CD4-positive, alpha-beta T cell treated with Interleukin-17A for 1 hour (primary cell): Measurements from ENCODE around the gene ADSS2.
A peak's percentile ranks its signal among the peaks of the same experiment; 100 is the strongest.
"Not testable (repeated sequence)": the region's sequence is repeated elsewhere in the genome, so short reads cannot be mapped to it uniquely, and the experiment has no call there.

Source experiments
- DNase-seq: peaks from one replicate; pipeline ENCODE4 v3.0.0-alpha.2; 2020

ADSS2 gene

GRCh38 chr1:244451539-244451950, at the start of gene ADSS2:
TSS of gene ADSS2 (minus strand) at chr1:244451909. CDS start at chr1:244451817, 92 bp downstream.
- DNase-seq: no peak

DNA sequence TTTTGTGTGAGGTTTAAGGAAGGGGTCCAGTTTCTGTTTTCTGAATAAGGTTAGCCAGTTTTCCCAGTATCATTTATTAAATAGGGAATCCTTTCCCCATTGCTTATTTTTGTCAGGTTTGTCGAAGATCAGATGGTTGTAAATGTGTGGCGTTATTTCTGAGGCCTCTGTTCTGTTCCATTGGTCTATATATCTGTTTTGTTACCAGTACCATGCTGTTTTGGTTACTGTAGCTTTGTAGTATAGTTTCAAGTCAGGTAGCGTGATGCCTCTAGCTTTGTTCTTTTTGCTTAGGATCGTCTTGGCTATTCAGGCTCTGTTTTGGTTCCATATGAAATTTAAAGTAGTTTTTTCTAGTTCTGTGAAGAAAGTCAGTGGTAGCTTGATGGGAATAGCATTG, 48.8 kb upstream of the ADSS2 start:
- not testable (repeated sequence) for DNase-seq

DNA sequence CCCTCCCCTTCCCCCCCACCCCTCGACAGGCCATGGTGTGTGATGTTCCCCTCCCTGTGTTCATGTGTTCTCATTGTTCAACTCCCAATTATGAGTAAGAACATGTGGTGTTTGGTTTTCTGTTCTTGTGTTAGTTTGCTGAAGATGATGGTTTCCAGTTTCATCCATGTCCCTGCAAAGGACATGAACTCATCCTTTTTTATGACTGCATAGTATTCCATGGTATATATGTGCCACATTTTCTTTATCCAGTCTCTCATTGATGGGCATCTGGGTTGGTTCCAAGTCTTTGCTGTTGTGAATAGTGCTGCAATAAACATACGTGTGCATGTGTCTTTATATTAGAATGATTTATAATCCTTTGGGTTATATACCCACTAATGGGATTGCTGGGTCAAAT, 47.8 kb upstream of the ADSS2 start:
- DNase-seq: not testable (repeated sequence)

- no peak for DNase-seq
Observed at GRCh38 chr1:244497805-244498204, 46.1 kb upstream of the ADSS2 start.

DNA sequence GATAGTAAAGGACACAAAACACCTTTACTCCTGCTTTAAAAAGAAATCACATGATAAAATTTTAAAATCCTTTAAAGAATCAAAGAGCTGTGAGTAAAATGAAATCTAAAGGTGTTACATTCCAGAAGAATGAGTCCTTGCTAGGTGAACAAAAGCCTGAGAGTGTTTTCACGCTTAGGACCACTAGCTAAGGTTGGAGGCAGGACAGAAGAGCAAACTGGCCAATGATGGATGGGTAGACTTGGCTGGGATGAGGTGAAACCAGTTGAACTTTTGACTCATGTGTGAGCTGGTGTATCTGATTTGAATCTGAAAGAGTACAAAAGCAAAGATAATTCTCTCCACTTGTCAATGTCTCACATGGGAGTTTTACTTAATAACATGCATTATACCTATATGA, 44.5 kb upstream of the ADSS2 start:
- no peak for DNase-seq

- DNase-seq: no peak
Observed at GRCh38 chr1:244494653-244495052, 42.9 kb upstream of the ADSS2 start.

DNA sequence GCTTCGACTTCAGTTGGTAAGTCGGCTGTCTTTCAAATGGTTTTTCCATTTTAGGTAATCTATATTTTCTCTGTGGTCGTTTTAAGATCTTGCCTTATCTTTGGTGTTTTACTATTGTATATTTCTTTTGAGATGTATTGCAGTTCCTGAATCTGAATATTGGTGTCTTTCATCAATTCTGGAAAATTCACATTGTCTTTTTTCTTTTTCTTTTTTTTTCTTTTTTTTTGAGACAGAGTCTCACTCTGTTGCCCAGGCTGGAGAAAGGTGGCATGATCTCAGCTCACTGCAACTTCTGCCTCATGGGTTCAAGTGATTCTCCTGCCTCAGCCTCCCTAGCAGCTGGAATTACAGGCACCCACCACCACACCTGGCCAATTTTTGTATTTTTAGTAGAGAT, 33.3 kb upstream of the ADSS2 start:
- not testable (repeated sequence) for DNase-seq

DNA sequence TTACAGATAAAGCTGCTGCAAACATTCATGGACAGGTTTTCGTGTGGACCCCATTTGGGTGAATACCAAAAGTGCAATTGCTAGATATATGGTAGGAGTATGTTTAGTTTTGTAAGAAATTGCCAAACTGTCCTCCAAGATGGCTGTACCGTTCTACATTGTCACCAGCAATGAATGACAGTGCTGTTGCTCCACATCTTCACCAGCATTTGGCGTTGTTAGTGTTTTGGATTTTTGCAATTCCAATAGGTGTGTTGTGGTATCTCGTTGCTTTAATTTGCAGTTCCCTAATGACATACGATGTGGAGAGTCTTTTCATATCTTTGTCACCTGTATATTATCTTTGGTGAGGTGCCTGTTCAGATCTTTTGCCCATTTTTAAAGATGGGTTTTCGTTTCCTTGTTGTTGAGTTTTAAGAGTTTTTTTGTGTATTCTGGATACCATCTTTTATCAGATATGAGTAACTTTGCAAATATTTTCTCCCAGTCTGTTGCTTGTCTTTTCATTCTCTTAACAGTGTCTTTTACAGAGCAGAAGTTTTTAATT, 21.4 kb upstream of the ADSS2 start:
- DNase-seq: no peak

DNA sequence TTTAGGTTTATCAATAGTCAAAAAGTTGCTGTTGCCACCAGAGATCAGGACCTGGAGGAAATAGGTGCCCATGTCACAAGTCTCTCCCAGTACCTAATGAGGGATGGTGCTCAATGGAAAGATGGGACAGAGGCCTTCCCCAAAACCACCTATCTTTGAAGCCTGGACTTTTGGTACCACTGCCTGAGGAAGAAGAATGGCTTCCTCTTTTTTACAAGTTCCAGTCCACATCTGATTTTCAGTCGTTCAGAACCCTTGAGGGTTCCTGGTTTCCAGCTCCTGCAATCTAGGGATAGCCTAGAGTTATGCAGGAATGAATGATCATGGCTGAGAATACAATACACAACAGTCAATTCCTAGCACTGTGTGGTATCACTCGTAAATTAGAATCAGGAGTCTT, 15.0 kb upstream of the ADSS2 start:
- DNase-seq: no peak

GRCh38 chr1:244461245-244462071, 9.7 kb upstream of the ADSS2 start, which contains the start of gene CATSPERE:
TSS of gene CATSPERE (plus strand) at chr1:244461273. CDS start at chr1:244461430, 157 bp downstream.
- peak; percentile 77 for DNase-seq

- DNase-seq: peak; percentile 23
Observed at GRCh38 chr1:244460197-244460596, 8.5 kb upstream of the ADSS2 start.

GRCh38 chr1:244458781-244459180, 7.1 kb upstream of the ADSS2 start:
- no peak for DNase-seq

GRCh38 chr1:244456586-244456985, 4.9 kb upstream of the ADSS2 start:
- DNase-seq: no peak

- DNase-seq: no peak
Observed at GRCh38 chr1:244454412-244454811, 2.7 kb upstream of the ADSS2 start.

GRCh38 chr1:244451951-244452795, 464 bp upstream of the ADSS2 start:
- peak; percentile 99 for DNase-seq

DNA sequence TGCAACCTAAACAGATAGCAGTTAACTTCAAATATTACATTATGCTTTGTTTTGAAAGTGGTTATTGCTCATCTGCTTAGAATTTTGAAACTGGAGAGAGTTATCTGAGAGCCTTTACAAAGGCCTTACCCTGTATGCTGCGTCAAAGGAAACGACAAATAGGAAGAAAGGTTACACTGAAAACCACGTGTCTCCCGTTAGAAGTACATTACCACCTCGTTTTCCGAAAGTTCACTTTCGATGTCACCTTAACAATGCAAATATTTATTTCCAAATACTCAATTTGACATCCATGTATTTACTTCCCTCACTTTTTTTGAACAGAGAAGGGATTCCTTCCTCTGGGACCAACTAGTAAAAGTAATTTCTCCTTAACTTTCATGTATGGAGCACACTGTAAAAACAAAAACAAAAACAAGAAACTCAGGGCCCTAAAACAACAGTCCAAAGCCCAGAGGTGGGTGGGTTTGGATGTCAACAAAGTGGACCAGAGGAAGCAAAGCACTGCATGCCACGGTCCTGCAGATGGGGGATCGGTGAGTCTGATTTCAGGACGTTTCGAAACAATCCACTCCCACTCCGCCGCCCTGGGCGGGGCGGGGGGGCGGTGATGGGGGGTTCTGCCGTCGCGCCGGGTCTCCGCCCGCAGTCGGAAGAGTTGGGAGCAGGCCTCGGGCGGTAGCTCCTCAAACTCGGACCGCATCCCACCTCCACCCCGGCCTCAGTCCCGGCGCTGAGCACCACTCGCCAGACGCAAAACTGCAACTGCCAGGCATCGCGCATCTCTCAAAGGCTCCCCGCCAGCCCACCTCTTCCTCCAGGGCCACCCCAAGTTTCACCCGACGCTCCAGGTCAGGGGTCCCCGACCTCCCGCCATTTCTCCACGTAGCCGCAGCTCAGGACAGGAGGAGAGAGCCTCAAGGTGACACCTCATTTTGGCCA, 841 bp downstream of the ADSS2 start:
- peak; percentile 71 for DNase-seq

DNA sequence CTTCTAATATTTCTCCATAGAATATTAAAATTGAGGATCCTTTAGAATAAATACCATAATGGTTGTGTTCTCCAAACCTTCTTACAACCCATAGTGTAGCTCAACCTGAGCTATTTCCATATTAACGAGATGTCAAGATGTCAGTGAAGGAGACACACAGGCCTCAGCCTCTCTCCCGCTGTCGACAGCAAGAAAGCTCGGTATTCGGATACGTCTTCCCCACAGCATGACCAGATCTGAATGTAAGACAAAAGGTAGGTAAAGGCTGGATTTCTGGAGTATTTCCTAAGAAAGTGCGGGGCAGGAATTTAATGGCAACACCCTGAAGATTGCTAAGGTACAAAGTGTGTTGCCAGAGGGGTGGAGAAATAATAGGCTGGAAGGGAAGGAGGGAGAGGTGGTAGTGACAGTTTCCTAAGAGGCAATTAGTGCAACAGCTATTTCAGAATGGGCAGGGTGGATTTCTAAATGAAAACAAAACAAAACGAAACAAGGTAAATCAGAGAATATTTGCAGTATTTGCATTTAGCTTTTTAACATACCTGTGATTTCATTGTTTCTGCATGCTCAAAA, 1.7 kb downstream of the ADSS2 start:
- no peak for DNase-seq

DNA sequence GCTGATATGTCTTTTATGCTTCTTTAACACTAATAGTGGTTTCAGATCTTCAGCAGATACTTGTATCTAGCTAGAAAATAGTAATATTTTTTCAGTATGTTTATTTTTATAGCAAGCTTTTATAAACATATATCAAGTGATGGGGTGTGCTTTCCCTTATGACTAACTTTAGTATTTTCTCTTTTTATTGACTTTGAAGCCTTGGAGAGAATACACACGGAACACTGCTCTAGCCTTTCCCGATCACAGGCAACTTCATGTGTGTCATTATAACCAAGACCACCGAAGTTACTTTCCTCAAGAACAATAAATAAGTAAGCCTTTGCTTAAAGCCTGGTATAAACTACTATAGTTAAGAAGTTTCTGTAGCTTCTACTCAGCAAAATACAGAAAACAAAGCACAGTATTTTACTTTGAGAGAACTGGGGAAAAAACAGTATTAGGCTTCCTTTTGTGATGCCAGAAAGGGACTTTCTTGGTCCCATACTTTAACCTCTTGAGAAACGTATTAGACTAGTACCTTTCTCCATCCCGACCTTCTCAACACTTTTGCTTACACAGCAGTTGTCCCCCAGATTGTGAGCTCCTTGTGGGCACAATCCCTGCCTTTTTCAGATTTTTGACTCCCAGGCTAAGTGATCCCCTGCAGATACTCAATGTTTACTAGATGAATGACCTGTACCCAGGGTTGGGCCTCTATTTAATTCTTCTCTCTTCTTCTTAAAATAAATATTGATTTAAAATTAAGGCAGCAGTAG, 3.3 kb downstream of the ADSS2 start:
- no peak for DNase-seq

- DNase-seq: no peak
Observed at GRCh38 chr1:244447552-244447951, 4.2 kb downstream of the ADSS2 start.

DNA sequence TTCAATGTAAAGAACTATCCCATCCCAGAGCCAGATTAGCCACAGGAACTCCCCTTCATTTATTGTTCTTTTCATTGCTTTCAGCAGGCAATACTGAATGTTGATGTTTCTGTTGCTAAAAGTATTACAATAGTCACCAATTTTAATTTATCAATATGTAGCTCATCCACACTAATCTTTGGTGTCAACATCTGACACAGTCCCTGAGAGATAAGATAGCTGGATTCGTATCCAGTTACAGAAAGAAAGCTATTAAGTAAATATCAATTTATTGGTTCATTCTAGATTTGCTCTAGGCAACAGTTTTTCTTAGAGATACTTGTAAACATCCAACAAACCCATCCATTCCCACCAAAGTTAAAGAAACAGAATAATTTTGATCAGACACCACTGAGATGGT, 4.7 kb downstream of the ADSS2 start:
- no peak for DNase-seq
